Omental fat pad (tissue), 4 donors: ENCODE data around the gene CNTNAP2. TPM values are rescaled to one million over a fixed set of nuclear protein-coding genes. Genes with fewer than 3 reads are reported as not detected.
"Not testable (repeated sequence)": the region's sequence is repeated elsewhere in the genome, so short reads cannot be mapped to it uniquely, and the experiment has no call there.

ENCODE experiments used
- ATAC-seq: fragments of 150-250 bp; one replicate; pipeline ENCODE4 v1.9.1; 2016; ENCODE audit warnings: mild to moderate bottlenecking, moderate library complexity; ENCODE audit not compliant: low FRiP score
- DNase-seq: peaks from one replicate; pipeline ENCODE4 v3.0.0-alpha.2; 2019; ENCODE audit warnings: low spot score
- CTCF ChIP-seq, 3 donors: fragments of 450-650 bp; IDR thresholded peaks; one replicate each; pipeline ENCODE4 v1.5.1; 2016 to 2017; ENCODE audit warnings: antibody characterized with exemption in 3 of 3, mild to moderate bottlenecking in 3 of 3, moderate library complexity in 2 of 3
- total RNA-seq, 4 donors: library from RNA; depleted of rRNA; stranded (reverse); fragments of >200 nt; gene quantifications; one replicate each; pipeline ENCODE4 v1.1.0, GENCODE V29; 2016

Gene CNTNAP2
- total RNA-seq, 4 donors from 2014 or later: 0.38 to 1.5 (median 1.1) TPM; not detected in 1

- ATAC-seq: no peak
- TF ChIP-seq CTCF (IDR thresholded peaks at IDR 0.05): no peak
- no peak for DNase-seq
Observed at GRCh38 chr7:148447221-148447849, 2330.7 kb downstream of the CNTNAP2 start.

DNA sequence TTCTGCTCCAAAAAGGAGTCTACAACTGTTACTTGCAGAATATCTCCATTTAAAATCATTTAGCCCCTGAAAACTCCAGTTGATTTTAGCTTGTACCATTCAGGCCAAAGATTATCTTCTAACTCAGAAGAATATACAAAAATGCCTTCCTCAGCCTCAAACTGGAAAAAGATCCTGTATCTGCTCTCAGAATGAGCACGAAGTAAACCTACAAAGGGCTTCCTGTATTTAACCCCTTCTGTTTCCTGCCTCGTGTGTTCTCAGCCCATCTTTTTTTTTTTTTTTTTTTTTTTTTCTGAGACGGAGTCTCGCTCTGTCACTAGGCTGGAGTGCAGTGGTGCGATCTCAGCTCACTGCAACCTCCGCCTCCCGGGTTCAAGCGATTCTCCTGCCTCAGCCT is 2334.9 kb downstream of the CNTNAP2 start:
- not testable (repeated sequence) for DNase-seq, ATAC-seq

DNA sequence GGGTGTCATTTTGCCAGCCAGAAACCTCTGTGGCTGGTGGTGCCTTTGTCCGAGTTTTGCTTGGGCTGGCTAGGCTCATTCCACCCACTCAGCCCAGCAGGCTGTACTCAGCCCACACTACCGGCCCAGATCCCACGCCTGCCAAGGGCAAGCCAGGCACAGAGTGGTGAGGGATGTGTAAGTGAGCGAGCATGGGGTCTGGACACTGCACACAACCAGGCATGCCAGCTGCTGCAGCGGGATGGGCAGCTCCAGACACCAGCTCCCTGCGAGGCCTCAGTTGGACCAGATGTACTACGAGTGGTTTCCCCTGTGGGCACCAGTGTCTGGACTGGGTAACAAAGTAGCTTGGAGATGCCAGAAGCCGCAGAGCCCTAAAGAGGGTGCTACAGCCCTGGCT is 2339.8 kb downstream of the CNTNAP2 start:
- DNase-seq (no peak), ATAC-seq (no peak)
- TF ChIP-seq CTCF (IDR thresholded peaks at IDR 0.05): no peak

- ATAC-seq (no peak), DNase-seq (no peak)
- no peak for TF ChIP-seq CTCF (IDR thresholded peaks at IDR 0.05)
Observed at GRCh38 chr7:148457310-148457921, 2340.8 kb downstream of the CNTNAP2 start.

GRCh38 chr7:148458263-148458662 is 2341.7 kb downstream of the CNTNAP2 start:
- ATAC-seq: no peak
- TF ChIP-seq CTCF (IDR thresholded peaks at IDR 0.05): no peak

GRCh38 chr7:148461392-148462179 is 2345.0 kb downstream of the CNTNAP2 start:
- no peak for TF ChIP-seq CTCF (IDR thresholded peaks at IDR 0.05)
- no peak for DNase-seq
- no peak for ATAC-seq

More at GRCh38 chr7:148458263-148458662, 2341.7 kb downstream of the CNTNAP2 start:
- DNase-seq: no peak

DNA sequence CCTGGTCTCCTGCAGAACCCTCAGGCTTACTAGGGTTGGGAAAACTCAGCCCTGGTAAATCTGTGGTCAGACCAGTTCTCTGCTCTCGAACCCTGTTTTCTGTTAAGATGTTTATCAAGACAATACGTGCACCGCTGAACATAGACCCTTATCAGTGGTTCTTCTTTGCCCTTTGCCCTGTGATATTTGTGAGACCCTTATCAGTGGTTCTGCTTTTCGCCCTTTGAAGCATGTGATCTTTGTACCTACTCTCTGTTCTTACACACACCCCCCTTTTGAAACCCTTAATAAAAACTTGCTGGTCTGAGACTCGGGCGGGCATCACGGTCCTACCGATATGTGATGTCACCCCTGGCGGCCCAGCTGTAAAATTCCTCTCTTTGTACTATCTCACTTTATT is 2346.2 kb downstream of the CNTNAP2 start:
- ATAC-seq: not testable (repeated sequence)

GRCh38 chr7:148463210-148463609 is 2346.6 kb downstream of the CNTNAP2 start:
- TF ChIP-seq CTCF (IDR thresholded peaks at IDR 0.05): no peak
- DNase-seq (no peak), ATAC-seq (no peak)

More for the DNA sequence above, 2346.2 kb downstream of the CNTNAP2 start:
- DNase-seq: not testable (repeated sequence)
